Endothelial cell of umbilical vein (primary cell): ENCODE measurements around the gene IGFBP6. TPM values are rescaled to one million over a fixed set of nuclear protein-coding genes. Genes with fewer than 3 reads are reported as not detected.

Experiments used
- BruUV-seq: library from RNA; stranded (reverse); fragments of 400-500 nt; replicated peaks from 2 replicates; lab custom pipeline; 2021; lab: Mats Ljungman, UMichigan
- CTCF ChIA-PET: fragments of 300-600, 350-600 bp; sonication (Branson Sonifier 250); formaldehyde crosslinking; loops from one replicate; lab custom pipeline; 2021; ENCODE audit warnings: antibody characterized with exemption, inconsistent platforms; lab: Charles Lee
- POLR2A ChIA-PET: fragments of 300-600, 350-600 bp; sonication (Branson Sonifier 250); formaldehyde crosslinking; loops from one replicate; lab custom pipeline; 2021; ENCODE audit warnings: antibody characterized with exemption, inconsistent platforms; lab: Charles Lee
- DNase-seq: peaks from one replicate; pipeline ENCODE4 v3.0.0-alpha.2; 2011; ENCODE audit warnings: low read depth, low spot score
- FAIRE-seq: peaks from 2 replicates; lab custom pipeline; 2011; peaks lifted over from hg19 to GRCh38; lab: Jason Lieb, UNC
- H2AFZ ChIP-seq: 2 replicates; pipeline ENCODE4 v1.6.0; 2012; ENCODE audit warnings: low read depth, low read length, control low read depth, inconsistent platforms
- H3K27ac ChIP-seq: 2 replicates; pipeline ENCODE4 v1.5.1; 2011; ENCODE audit warnings: low read depth, mild to moderate bottlenecking, control low read depth, low read length, moderate library complexity; ENCODE audit not compliant: insufficient read depth
- H3K27me3 ChIP-seq, 2 experiments: 2 replicates each; pipeline versions ENCODE4 v1.6.0 to v1.6.1; 2011; ENCODE audit warnings: low read length in 2 of 2, mixed read lengths in 1 of 2; ENCODE audit not compliant: control insufficient read depth in 2 of 2, insufficient read depth in 2 of 2
- H3K36me3 ChIP-seq, 2 experiments: 2 replicates in 1 of 2; 3 replicates in 1 of 2; pipeline ENCODE4 v1.5.1; 2011; ENCODE audit warnings: low read length in 2 of 2, mild to moderate bottlenecking in 1 of 2, moderate library complexity in 1 of 2; ENCODE audit not compliant: control insufficient read depth in 2 of 2, insufficient read depth in 2 of 2; ENCODE audit errors: extremely low read depth in 1 of 2
- H3K4me1 ChIP-seq: 3 replicates; pipeline ENCODE4 v1.5.1; 2011; ENCODE audit warnings: mild to moderate bottlenecking, low read length; ENCODE audit not compliant: control insufficient read depth, insufficient read depth; ENCODE audit errors: extremely low read depth
- H3K4me2 ChIP-seq: 2 replicates; pipeline ENCODE4 v1.6.1; 2011; ENCODE audit warnings: low read length, control low read depth, mixed read lengths; ENCODE audit not compliant: insufficient read depth
- H3K4me3 ChIP-seq, 3 experiments: fragments of 200-600 bp in 1 of 3; sonication (generic), shearing (Covaris generic) in 1 of 3; replicated peaks in 1 of 3; 2 replicates each; pipeline ENCODE4 v1.5.1; 2011 to 2016; ENCODE audit warnings: control low read depth in 3 of 3, low read length in 3 of 3, mild to moderate bottlenecking in 2 of 3, inconsistent platforms in 1 of 3, low read depth in 1 of 3, moderate library complexity in 1 of 3; ENCODE audit not compliant: insufficient read depth in 1 of 3
- H3K79me2 ChIP-seq: 2 replicates; pipeline ENCODE4 v1.6.0; 2012; ENCODE audit warnings: low read length, inconsistent platforms; ENCODE audit not compliant: control insufficient read depth, insufficient read depth
- H3K9ac ChIP-seq: replicated peaks from 2 replicates; pipeline ENCODE3; 2011; ENCODE audit warnings: low read length, control low read depth; ENCODE audit not compliant: insufficient read depth; ENCODE audit errors: extremely low read depth
- H3K9me1 ChIP-seq: replicated peaks from 3 replicates; pipeline ENCODE4 v1.6.0; 2011; ENCODE audit warnings: mild to moderate bottlenecking, low read length; ENCODE audit not compliant: control insufficient read depth, insufficient read depth; ENCODE audit errors: extremely low read depth
- H3K9me3 ChIP-seq: replicated peaks from 2 replicates; pipeline ENCODE4 v1.5.1; 2012; ENCODE audit warnings: low read length, inconsistent platforms; ENCODE audit not compliant: control insufficient read depth, insufficient read depth
- H4K20me1 ChIP-seq: replicated peaks from 2 replicates; pipeline ENCODE3; 2011; ENCODE audit warnings: mild to moderate bottlenecking, low read length; ENCODE audit not compliant: control insufficient read depth, insufficient read depth; ENCODE audit errors: extremely low read depth
- CTCF ChIP-seq, 2 donors: IDR thresholded peaks; 1 replicate in 1 of 2; 2 replicates in 1 of 2; pipeline ENCODE4 v1.5.1; 2011; ENCODE audit warnings: low read length in 2 of 2, mild to moderate bottlenecking in 2 of 2, moderate library complexity in 2 of 2, control low read depth in 1 of 2, inconsistent platforms in 1 of 2, low read depth in 1 of 2; ENCODE audit not compliant: insufficient read depth in 1 of 2; ENCODE audit errors: extremely low read depth in 1 of 2
- EZH2 ChIP-seq: IDR thresholded peaks from 2 replicates; pipeline ENCODE4 v1.6.1; 2012; ENCODE audit warnings: borderline replicate concordance, low read depth, mild to moderate bottlenecking, moderate library complexity, low read length, inconsistent platforms; ENCODE audit not compliant: severe bottlenecking
- FOS ChIP-seq: IDR thresholded peaks from 2 replicates; pipeline ENCODE4 v1.6.1; 2011; ENCODE audit warnings: mild to moderate bottlenecking, low read length, moderate library complexity, borderline replicate concordance; ENCODE audit not compliant: insufficient read depth
- GATA2 ChIP-seq: IDR thresholded peaks from 2 replicates; pipeline ENCODE4 v1.7.0; 2011; ENCODE audit warnings: low read depth, mild to moderate bottlenecking, moderate library complexity, mixed read lengths, low read length; ENCODE audit not compliant: insufficient read length, insufficient read depth
- JUN ChIP-seq: IDR thresholded peaks from 2 replicates; pipeline ENCODE4 v1.6.1; 2011; ENCODE audit warnings: borderline replicate concordance, low read depth; ENCODE audit not compliant: insufficient read length, insufficient read depth
- MYC ChIP-seq: IDR thresholded peaks from one replicate; pipeline ENCODE4 v1.6.1; 2011; ENCODE audit warnings: mild to moderate bottlenecking, low read depth, low read length
- POLR2A ChIP-seq: IDR thresholded peaks from 2 replicates; pipeline ENCODE4 v1.6.1; 2012; ENCODE audit warnings: low read depth, mild to moderate bottlenecking, control low read depth, low read length
- POLR2AphosphoS5 ChIP-seq: IDR thresholded peaks from 2 replicates; pipeline ENCODE4 v1.6.1; 2012; ENCODE audit warnings: low read depth, mild to moderate bottlenecking, control low read depth, low read length, moderate library complexity; ENCODE audit not compliant: insufficient read depth
- dilution Hi-C: fragments of 300-500 bp; cut with MboI; formaldehyde crosslinking; loops from one replicate; pipeline ENCODE4 v1.15.0; 2019; ENCODE audit warnings: low sequenced_read_pairs; ENCODE audit not compliant: extremely low pct_ligation_motif_present
- intact Hi-C: fragments of 100-400 bp; cut with micrococcal nuclease; formaldehyde crosslinking; loops from one replicate; pipeline ENCODE4 v1.10.0; 2022
- polyA plus RNA-seq, 4 experiments: library from polyadenylated mRNA; depleted of rRNA in 3 of 4; stranded (reverse) in 3 of 4; unstranded in 1 of 4; fragments of >200 nt; gene quantifications; 2 replicates each; pipeline versions ENCODE4 v1.2.1 to v1.2.3, GENCODE V29; 2011 to 2012; ENCODE audit warnings: missing spikeins in 1 of 4
- total RNA-seq: library from RNA; stranded (reverse); gene quantifications from 2 replicates; pipeline ENCODE4 v1.2.3, GENCODE V29; 2021
- TF ChIP-seq, protein P1 (sequence below): IDR thresholded peaks from 2 replicates; pipeline ENCODE4 v1.6.1; 2011; ENCODE audit not compliant: insufficient read depth, insufficient read length

The IGFBP6 gene
- total and polyA plus RNA-seq, 2 donors (not counting 3 experiments of a cell fraction or from before 2014, with no cell fraction given): 14.1 to 18.2 TPM

GRCh38 chr12:53086361-53086760, 11.1 kb upstream of the IGFBP6 start:
- BruUV-seq: no TSS peak
- no peaks in the 10 kb centered on the region for H3K79me2 ChIP-seq
- no peaks in the 10 kb centered on the region for H3K4me1 ChIP-seq
- H3K9me3 ChIP-seq: no peaks in the 10 kb centered on the region
- H3K9ac ChIP-seq: no peak overlapping the region
- CTCF ChIA-PET: interaction anchor here (0.6 to 3.8 kb wide), 8 partner anchors 10 to 111 kb away, joined by 3 to 23 read pairs (median 4); partner anchors contain the start of genes CSAD, IGFBP6 and ZNF740
- H3K27ac ChIP-seq: no peak overlapping the region
- H3K4me2 ChIP-seq: no peak overlapping the region
- H2AFZ ChIP-seq: no peak overlapping the region
- no peaks in the 10 kb centered on the region for H3K9me1 ChIP-seq
- H3K27me3 ChIP-seq: peaks cover 5 to 9% of the 10 kb centered on the region in 2 experiments
- DNase-seq: no peak
- POLR2A ChIA-PET: no interaction called here
- dilution Hi-C loops (no loop called here), intact Hi-C loops (no loop called here)
- TF ChIP-seq MYC (no peak), EZH2 (no peak), JUN (no peak), GATA2 (no peak), POLR2AphosphoS5 (no peak), POLR2A (no peak), FOS (no peak), CTCF (IDR thresholded peaks at IDR 0.05; ENCODE audit: extremely low read depth in 1 of 2, insufficient read depth in 1 of 2, low read depth in 1 of 2, low read length in 2 of 2) (no peak)
- TF ChIP-seq, protein P1, sequence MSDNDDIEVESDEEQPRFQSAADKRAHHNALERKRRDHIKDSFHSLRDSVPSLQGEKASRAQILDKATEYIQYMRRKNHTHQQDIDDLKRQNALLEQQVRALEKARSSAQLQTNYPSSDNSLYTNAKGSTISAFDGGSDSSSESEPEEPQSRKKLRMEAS: no peak
- no peaks in the 10 kb centered on the region for H4K20me1 ChIP-seq
- no peak overlapping the region for H3K4me3 ChIP-seq
- no peaks in the 10 kb centered on the region for H3K36me3 ChIP-seq
- FAIRE-seq: no peak
